Measurements from ENCODE around the gene GPX3. TPM values are rescaled to one million over a fixed set of nuclear protein-coding genes. Genes with fewer than 3 reads are reported as not detected.

GPX3 gene
- total and polyA plus RNA-seq, 2 of the 13 experiments (the other 11 are each of a cell fraction or from before 2014, with no cell fraction given) = 33.8 to 1,892 TPM

DNA sequence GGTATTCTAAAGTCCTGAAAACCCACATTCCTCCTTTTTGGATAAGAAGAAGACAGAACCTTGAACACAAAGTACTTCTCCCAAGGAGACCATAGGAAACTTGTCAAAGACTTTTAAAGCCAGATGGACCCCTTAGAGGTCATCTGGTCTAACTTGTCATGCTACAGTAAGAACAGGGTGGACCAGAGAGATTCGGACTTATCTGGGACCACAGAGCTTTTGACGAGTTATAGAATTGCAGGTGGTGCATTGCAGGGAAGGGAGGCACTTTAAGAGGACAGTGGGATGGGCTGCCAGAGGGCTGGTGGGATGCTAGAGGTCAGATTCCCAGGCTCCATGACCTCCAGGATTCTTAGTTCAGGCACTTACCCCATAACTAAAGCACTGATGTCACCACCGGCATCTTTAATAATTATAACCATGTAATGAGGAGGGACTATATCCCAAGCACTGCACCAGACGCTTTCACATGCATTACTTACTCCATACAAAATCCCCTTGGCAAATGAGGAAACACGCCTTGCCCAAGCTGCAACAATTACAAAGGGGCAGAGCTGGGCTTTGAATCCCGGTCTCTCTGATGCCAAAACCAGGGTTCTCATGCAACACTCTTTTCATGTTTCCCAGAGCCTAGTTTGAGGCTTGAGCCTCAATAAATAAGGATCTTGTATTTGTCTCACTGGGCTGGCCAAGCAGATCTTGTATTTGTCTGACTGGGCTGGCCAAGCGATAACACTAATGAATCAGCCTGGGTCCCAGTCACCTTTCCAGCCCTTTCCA lies 12.8 kb upstream of the GPX3 start:
- H3K27me3 ChIP-seq (ENCODE audit: control insufficient read depth in 1 of 2, insufficient read depth in 2 of 2, low read length in 2 of 2) = no peaks in the 10 kb centered on the region
- intact Hi-C loops (cut with micrococcal nuclease; ENCODE audit: unreplicated experiment) = loop anchor here (10.0 kb wide), 1 partner anchor 217 kb away; the partner anchor contains the start of gene CCDC69
- ChIA-PET CTCF (ENCODE audit: low intra/inter-chr PET ratio, low total read pairs) (no interaction called here), POLR2A (interaction anchor here (1.3 kb wide), 1 partner anchor 13 kb away, joined by 5 read pairs; the partner anchor contains the start of gene GPX3)
- no peak for FAIRE-seq
- BruUV-seq (replicated peaks) = no TSS peak
- H2AFZ ChIP-seq (ENCODE audit: low read length) = no peak overlapping the region
- 88% methylated on average over 7 of the region's 7 CpGs for WGBS (ENCODE audit: low lambda C conversion rate)
- no peaks in the 10 kb centered on the region for H3K9me3 ChIP-seq (ENCODE audit: low read length)
- H3K27ac ChIP-seq (ENCODE audit: extremely low read length, insufficient read depth, low read length) = no peak overlapping the region
- no peaks in the 10 kb centered on the region for H4K20me1 ChIP-seq (ENCODE audit: insufficient read depth, low read length)
- H3K4me1 ChIP-seq (ENCODE audit: insufficient read depth, low read length) = peaks cover 93% of the 10 kb centered on the region
- no peak for TF ChIP-seq ZMYM2 (CRISPR knock-in tag; IDR thresholded peaks at IDR 0.05)
- TF ChIP-seq, protein P1, sequence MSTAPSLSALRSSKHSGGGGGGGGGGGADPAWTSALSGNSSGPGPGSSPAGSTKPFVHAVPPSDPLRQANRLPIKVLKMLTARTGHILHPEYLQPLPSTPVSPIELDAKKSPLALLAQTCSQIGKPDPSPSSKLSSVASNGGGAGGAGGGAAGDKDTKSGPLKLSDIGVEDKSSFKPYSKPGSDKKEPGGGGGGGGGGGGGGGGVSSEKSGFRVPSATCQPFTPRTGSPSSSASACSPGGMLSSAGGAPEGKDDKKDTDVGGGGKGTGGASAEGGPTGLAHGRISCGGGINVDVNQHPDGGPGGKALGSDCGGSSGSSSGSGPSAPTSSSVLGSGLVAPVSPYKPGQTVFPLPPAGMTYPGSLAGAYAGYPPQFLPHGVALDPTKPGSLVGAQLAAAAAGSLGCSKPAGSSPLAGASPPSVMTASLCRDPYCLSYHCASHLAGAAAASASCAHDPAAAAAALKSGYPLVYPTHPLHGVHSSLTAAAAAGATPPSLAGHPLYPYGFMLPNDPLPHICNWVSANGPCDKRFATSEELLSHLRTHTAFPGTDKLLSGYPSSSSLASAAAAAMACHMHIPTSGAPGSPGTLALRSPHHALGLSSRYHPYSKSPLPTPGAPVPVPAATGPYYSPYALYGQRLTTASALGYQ (CRISPR knock-in tag; IDR thresholded peaks at IDR 0.05) = no peak
- TF ChIP-seq, protein P2, sequence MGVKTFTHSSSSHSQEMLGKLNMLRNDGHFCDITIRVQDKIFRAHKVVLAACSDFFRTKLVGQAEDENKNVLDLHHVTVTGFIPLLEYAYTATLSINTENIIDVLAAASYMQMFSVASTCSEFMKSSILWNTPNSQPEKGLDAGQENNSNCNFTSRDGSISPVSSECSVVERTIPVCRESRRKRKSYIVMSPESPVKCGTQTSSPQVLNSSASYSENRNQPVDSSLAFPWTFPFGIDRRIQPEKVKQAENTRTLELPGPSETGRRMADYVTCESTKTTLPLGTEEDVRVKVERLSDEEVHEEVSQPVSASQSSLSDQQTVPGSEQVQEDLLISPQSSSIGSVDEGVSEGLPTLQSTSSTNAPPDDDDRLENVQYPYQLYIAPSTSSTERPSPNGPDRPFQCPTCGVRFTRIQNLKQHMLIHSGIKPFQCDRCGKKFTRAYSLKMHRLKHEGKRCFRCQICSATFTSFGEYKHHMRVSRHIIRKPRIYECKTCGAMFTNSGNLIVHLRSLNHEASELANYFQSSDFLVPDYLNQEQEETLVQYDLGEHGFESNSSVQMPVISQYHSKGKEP (CRISPR knock-in tag; IDR thresholded peaks at IDR 0.05) = no peak
- TF ChIP-seq POGZ (CRISPR knock-in tag; IDR thresholded peaks at IDR 0.05) = no peak
- no peak for TF ChIP-seq MTF2 (CRISPR knock-in tag; IDR thresholded peaks at IDR 0.05; ENCODE audit: borderline replicate concordance)
- no peak for TF ChIP-seq SMAD1 (CRISPR knock-in tag; IDR thresholded peaks at IDR 0.05; ENCODE audit: borderline replicate concordance, low read depth)
- TF ChIP-seq ARNTL (CRISPR knock-in tag; IDR thresholded peaks at IDR 0.05) = no peak
- TF ChIP-seq AKAP8 (CRISPR knock-in tag; IDR thresholded peaks at IDR 0.05) = no peak
- no peak for TF ChIP-seq KLF13 (CRISPR knock-in tag; IDR thresholded peaks at IDR 0.05)
- TF ChIP-seq, protein P3, sequence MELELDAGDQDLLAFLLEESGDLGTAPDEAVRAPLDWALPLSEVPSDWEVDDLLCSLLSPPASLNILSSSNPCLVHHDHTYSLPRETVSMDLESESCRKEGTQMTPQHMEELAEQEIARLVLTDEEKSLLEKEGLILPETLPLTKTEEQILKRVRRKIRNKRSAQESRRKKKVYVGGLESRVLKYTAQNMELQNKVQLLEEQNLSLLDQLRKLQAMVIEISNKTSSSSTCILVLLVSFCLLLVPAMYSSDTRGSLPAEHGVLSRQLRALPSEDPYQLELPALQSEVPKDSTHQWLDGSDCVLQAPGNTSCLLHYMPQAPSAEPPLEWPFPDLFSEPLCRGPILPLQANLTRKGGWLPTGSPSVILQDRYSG (CRISPR knock-in tag; IDR thresholded peaks at IDR 0.05) = no peak
- no peak for TF ChIP-seq E2F5 (CRISPR knock-in tag; conservative IDR thresholded peaks at IDR 0.05)
- no peak for TF ChIP-seq AGO1 (IDR thresholded peaks at IDR 0.05; ENCODE audit: low read depth, low read length, poor library complexity, severe bottlenecking)
- TF ChIP-seq KDM1A (CRISPR knock-in tag; IDR thresholded peaks at IDR 0.05) = no peak
- no peak for TF ChIP-seq ZNF670 (CRISPR knock-in tag; IDR thresholded peaks at IDR 0.05; ENCODE audit: borderline replicate concordance)
- in situ Hi-C loops (cut with HindIII; ENCODE audit: extremely low pct_ligation_motif_present, low pct_unique_long_range_greater_than_20kb) = loop anchor here (5.0 kb wide), 1 partner anchor 40 kb away; no protein-coding TSS in a partner anchor
- H3K4me3 ChIP-seq (replicated peaks in 1 of 3; ENCODE audit: insufficient read depth in 1 of 3, low read depth in 2 of 3, low read length in 3 of 3) = no peak overlapping the region
- ATAC-seq = no peak
- DNase-seq (ENCODE audit: low spot score) = no peak
- no peaks in the 10 kb centered on the region for H3K79me2 ChIP-seq (ENCODE audit: insufficient read depth, low read length)
- no peak overlapping the region for H3K4me2 ChIP-seq (ENCODE audit: low read depth, low read length)
- H3K36me3 ChIP-seq (replicated peaks in 1 of 2; ENCODE audit: control insufficient read depth in 1 of 2, insufficient read depth in 2 of 2, low read length in 2 of 2) = no peaks in the 10 kb centered on the region
- H3K9ac ChIP-seq (ENCODE audit: insufficient read depth, low read depth, low read length) = no peak overlapping the region
